Transverse colon (tissue), 4 donors: ENCODE measurements around the gene MFAP1.

Experiments
- CTCF ChIP-seq, 5 experiments: fragments of 200-600 bp in 3 of 5; fragments of 450-650 bp in 2 of 5; sonication (generic) in 3 of 5; IDR thresholded peaks; 1 replicate in 2 of 5; 2 replicates in 3 of 5; pipeline ENCODE4 v1.5.1; 2016 to 2017; ENCODE audit warnings: antibody characterized with exemption in 5 of 5, inconsistent platforms in 3 of 5, mild to moderate bottlenecking in 2 of 5, moderate library complexity in 1 of 5
- EP300 ChIP-seq: sonication (generic); formaldehyde crosslinking; IDR thresholded peaks from one replicate; pipeline ENCODE4 v1.6.1; 2017; ENCODE audit warnings: antibody characterized with exemption, low read depth
- POLR2A ChIP-seq: fragments of 450-650 bp; IDR thresholded peaks from one replicate; pipeline ENCODE4 v1.6.1; 2016; ENCODE audit warnings: antibody characterized with exemption, mild to moderate bottlenecking, moderate library complexity
- POLR2AphosphoS5 ChIP-seq, 3 donors: sonication (generic); formaldehyde crosslinking; IDR thresholded peaks; one replicate each; pipeline ENCODE4 v1.6.1; 2016; ENCODE audit warnings: antibody characterized with exemption in 3 of 3

GRCh38 chr15:43794269-43795037 lies 30.0 kb downstream of the MFAP1 start:
- TF ChIP-seq EP300: no peak
- TF ChIP-seq CTCF (IDR thresholded peaks at IDR 0.05): no peak
- no peak for TF ChIP-seq POLR2A
- no peak for TF ChIP-seq POLR2AphosphoS5 (IDR thresholded peaks at IDR 0.05)
